Measurements from ENCODE around the gene SNAPC2.

DNA sequence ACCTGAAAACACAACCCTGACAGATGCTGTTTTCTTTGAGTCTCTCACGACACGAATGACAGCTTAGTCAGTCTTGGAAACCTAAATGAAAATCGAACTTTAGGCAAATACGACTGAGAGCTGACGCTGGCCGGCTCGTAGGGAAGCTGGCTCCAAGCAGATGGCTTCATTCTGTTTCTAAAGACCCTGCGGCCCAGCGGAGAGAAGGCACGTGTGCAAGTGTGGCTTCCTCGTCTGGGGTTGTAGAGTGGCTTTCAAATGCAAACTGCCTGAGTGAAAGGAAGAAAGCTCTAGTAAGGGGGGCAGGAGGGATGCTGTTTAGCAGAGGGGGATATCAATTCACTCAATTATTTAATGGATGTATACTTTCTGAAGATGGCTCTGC, 49.4 kb downstream of the SNAPC2 start:
- TF ChIP-seq POLR2A (IDR thresholded peaks at IDR 0.05): no peak
- no peak for TF ChIP-seq CTCF (IDR thresholded peaks at IDR 0.05)
- TF ChIP-seq POLR2AphosphoS5 (IDR thresholded peaks at IDR 0.05; ENCODE audit: insufficient read depth in 1 of 2, low read depth in 1 of 2): no peak
